GM12892 (cell line): ENCODE measurements around the gene CLASP1.

ENCODE experiments used
- POLR2A ChIP-seq: IDR thresholded peaks from 2 replicates; pipeline ENCODE4 v1.6.1; 2011; ENCODE audit warnings: low read depth, low read length, control low read depth
- POLR2AphosphoS5 ChIP-seq: IDR thresholded peaks from 2 replicates; pipeline ENCODE4 v1.6.1; 2011; ENCODE audit warnings: low read depth, low read length, control low read depth

GRCh38 chr2:121649149-121649595 lies at the start of gene CLASP1:
- TF ChIP-seq POLR2A: no peak
- TF ChIP-seq POLR2AphosphoS5: no peak
